Measurements from ENCODE around the gene PPP1R13B.

Gene PPP1R13B

DNA sequence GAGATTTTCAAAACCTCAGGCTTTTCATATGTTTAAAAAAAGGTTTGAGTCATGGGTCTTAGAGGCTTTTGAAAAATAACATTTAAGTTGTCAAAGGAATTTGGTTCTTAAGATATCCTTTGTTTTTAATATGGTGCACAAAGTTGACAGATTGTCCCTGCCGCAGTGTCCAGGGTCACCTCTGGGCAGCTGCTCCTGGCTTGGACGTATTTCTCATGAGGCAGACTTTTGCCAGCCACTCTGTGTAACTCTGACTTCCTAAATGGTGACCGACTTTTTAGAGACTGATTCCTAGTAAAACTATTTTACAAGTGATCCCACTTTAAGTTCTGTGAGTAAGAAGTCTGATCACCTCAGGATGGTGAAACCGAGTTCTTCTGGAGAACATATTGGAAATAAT is 159.7 kb downstream of the PPP1R13B start:
- DNase-seq (ENCODE audit: low read depth in 1 of 2, low spot score in 1 of 2), result no peak
- TF ChIP-seq SPI1 (IDR thresholded peaks at IDR 0.05; ENCODE audit: borderline replicate concordance, low read depth) (no peak), POLR2AphosphoS5 (IDR thresholded peaks at IDR 0.05; ENCODE audit: low read depth) (no peak), GABPA (IDR thresholded peaks at IDR 0.05; ENCODE audit: low read depth) (no peak)
- TF ChIP-seq, protein P1, sequence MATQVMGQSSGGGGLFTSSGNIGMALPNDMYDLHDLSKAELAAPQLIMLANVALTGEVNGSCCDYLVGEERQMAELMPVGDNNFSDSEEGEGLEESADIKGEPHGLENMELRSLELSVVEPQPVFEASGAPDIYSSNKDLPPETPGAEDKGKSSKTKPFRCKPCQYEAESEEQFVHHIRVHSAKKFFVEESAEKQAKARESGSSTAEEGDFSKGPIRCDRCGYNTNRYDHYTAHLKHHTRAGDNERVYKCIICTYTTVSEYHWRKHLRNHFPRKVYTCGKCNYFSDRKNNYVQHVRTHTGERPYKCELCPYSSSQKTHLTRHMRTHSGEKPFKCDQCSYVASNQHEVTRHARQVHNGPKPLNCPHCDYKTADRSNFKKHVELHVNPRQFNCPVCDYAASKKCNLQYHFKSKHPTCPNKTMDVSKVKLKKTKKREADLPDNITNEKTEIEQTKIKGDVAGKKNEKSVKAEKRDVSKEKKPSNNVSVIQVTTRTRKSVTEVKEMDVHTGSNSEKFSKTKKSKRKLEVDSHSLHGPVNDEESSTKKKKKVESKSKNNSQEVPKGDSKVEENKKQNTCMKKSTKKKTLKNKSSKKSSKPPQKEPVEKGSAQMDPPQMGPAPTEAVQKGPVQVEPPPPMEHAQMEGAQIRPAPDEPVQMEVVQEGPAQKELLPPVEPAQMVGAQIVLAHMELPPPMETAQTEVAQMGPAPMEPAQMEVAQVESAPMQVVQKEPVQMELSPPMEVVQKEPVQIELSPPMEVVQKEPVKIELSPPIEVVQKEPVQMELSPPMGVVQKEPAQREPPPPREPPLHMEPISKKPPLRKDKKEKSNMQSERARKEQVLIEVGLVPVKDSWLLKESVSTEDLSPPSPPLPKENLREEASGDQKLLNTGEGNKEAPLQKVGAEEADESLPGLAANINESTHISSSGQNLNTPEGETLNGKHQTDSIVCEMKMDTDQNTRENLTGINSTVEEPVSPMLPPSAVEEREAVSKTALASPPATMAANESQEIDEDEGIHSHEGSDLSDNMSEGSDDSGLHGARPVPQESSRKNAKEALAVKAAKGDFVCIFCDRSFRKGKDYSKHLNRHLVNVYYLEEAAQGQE (IDR thresholded peaks at IDR 0.05; ENCODE audit: insufficient replicate concordance, low read depth), result no peak
- TF ChIP-seq, protein P2, sequence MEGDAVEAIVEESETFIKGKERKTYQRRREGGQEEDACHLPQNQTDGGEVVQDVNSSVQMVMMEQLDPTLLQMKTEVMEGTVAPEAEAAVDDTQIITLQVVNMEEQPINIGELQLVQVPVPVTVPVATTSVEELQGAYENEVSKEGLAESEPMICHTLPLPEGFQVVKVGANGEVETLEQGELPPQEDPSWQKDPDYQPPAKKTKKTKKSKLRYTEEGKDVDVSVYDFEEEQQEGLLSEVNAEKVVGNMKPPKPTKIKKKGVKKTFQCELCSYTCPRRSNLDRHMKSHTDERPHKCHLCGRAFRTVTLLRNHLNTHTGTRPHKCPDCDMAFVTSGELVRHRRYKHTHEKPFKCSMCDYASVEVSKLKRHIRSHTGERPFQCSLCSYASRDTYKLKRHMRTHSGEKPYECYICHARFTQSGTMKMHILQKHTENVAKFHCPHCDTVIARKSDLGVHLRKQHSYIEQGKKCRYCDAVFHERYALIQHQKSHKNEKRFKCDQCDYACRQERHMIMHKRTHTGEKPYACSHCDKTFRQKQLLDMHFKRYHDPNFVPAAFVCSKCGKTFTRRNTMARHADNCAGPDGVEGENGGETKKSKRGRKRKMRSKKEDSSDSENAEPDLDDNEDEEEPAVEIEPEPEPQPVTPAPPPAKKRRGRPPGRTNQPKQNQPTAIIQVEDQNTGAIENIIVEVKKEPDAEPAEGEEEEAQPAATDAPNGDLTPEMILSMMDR (IDR thresholded peaks at IDR 0.05; ENCODE audit: insufficient read depth, low read length), result no peak
- no peak overlapping the region for H3K4me3 ChIP-seq (replicated peaks; ENCODE audit: insufficient read depth, low read length)
- no peak overlapping the region for H3K27ac ChIP-seq (replicated peaks)
- H3K27me3 ChIP-seq (ENCODE audit: insufficient read depth, poor library complexity, severe bottlenecking), result no peaks in the 10 kb centered on the region

DNA sequence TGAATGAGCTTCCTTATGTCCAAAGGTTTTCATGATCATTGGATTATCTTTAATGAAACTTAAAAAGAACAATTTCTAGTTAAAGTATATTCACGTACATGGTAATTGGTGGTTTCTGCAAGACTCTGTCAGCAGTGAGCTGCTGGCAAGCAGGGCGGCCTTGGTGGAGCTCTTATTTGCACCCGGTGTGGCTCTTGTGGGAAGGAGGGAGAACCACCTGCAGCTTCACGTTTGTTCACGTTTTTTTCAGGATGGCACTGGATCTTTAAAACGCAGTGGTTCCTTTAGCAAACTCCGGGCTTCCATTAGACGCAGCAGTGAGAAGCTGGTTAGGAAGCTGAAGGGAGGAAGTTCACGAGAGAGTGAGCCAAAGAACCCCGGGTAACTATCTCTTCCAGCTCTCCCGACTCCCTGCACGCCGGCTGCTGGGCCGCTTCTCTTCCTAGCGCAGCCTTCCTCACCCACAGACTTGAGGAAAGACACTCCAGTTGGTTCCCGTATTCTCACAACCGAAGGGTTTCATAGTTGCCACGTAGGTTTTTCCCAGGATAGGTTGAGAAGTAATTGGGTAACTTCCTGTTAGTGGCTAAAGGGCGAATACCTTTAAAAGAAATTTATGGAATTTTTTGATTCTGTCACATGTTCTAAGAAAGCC is 160.4 kb downstream of the PPP1R13B start:
- H3K27me3 ChIP-seq (ENCODE audit: insufficient read depth, poor library complexity, severe bottlenecking), result no peaks in the 10 kb centered on the region
- DNase-seq (ENCODE audit: low read depth in 1 of 2, low spot score in 1 of 2), result no peak
- H3K4me3 ChIP-seq (replicated peaks; ENCODE audit: insufficient read depth, low read length), result no peak overlapping the region
- TF ChIP-seq POLR2AphosphoS5 (IDR thresholded peaks at IDR 0.05; ENCODE audit: low read depth), result no peak
- TF ChIP-seq, protein P2 (IDR thresholded peaks at IDR 0.05; ENCODE audit: insufficient read depth, low read length), result no peak
- TF ChIP-seq, protein P1 (IDR thresholded peaks at IDR 0.05; ENCODE audit: insufficient replicate concordance, low read depth), result no peak
- no peak for TF ChIP-seq GABPA (IDR thresholded peaks at IDR 0.05; ENCODE audit: low read depth)
- TF ChIP-seq SPI1 (IDR thresholded peaks at IDR 0.05; ENCODE audit: borderline replicate concordance, low read depth), result no peak
- no peak overlapping the region for H3K27ac ChIP-seq (replicated peaks)

DNA sequence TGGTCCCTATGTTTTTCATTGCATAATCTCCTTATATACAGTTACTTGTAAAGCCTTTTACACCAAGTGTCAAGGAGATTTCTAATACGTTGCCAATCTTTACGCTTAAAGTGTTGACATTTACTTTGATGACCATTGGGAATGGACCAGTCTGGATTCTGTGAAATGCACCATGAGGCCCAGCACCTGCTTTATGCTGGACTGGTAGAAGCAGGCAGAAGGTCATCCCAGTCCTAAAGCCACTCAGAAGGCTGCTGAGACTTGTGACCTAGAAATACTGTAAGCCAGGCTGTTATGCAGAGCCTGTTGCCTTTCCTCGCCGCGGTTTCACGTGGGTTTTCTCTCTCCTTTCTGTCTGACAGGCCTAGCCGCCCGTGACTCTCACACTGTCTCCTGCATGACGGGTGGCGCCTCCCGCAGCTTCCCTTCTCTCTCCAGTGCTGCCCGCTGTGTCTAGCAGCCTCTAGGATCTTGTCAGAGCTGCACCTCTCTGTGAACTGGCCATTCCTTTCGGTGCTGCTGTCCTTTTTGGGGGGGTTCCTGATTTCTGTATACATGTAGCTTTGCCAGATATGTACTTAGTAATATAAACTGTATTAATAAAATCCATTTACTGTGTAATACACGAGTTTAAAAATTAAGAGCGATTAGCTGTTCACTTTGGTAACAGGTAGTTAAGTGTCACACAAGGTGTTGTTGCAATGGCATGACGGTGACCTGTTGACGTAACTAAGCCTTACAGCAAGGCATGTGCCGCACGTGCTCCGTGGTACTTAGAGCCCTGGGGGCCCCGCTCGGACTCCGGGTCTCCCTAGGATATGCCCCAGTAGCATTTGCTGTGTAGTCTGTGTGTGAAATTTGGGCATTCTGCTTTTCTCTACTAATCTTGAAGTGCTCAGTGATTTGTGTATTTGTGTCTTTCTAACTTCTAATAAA is 161.8 kb downstream of the PPP1R13B start:
- no peak for TF ChIP-seq GABPA (IDR thresholded peaks at IDR 0.05; ENCODE audit: low read depth)
- no peak for TF ChIP-seq POLR2AphosphoS5 (IDR thresholded peaks at IDR 0.05; ENCODE audit: low read depth)
- TF ChIP-seq, protein P1 (IDR thresholded peaks at IDR 0.05; ENCODE audit: insufficient replicate concordance, low read depth), result no peak
- TF ChIP-seq, protein P2 (IDR thresholded peaks at IDR 0.05; ENCODE audit: insufficient read depth, low read length), result no peak
- TF ChIP-seq SPI1 (IDR thresholded peaks at IDR 0.05; ENCODE audit: borderline replicate concordance, low read depth), result no peak
- Histone ChIP-seq H3K4me3 (replicated peaks; ENCODE audit: insufficient read depth, low read length) (no peak overlapping the region), H3K27ac (replicated peaks) (no peak overlapping the region), H3K27me3 (ENCODE audit: insufficient read depth, poor library complexity, severe bottlenecking) (no peaks in the 10 kb centered on the region)
- no peak for DNase-seq (ENCODE audit: low read depth in 1 of 2, low spot score in 1 of 2)
